A673 (cell line): Measurements from ENCODE around the gene OR5V1. TPM values are rescaled to one million over a fixed set of nuclear protein-coding genes. Genes with fewer than 3 reads are reported as not detected.
"Not testable (repeated sequence)": the region's sequence is repeated elsewhere in the genome, so short reads cannot be mapped to it uniquely, and the experiment has no call there.

ENCODE experiments used
- BruUV-seq: library from RNA; stranded (reverse); fragments of 400-500 nt; replicated peaks from 2 replicates; lab custom pipeline; 2021; lab: Mats Ljungman, UMichigan
- CTCF ChIA-PET: fragments of 300-600 bp; sonication (Branson Sonifier 250); formaldehyde crosslinking; loops from one replicate; lab custom pipeline; 2022; ENCODE audit warnings: antibody characterized with exemption; lab: Charles Lee
- POLR2A ChIA-PET: fragments of 300-600 bp; sonication (Branson Sonifier 250); formaldehyde crosslinking; loops from one replicate; lab custom pipeline; 2022; ENCODE audit warnings: antibody characterized with exemption; ENCODE audit not compliant: low non-redundant PET; lab: Charles Lee
- DNase-seq: peaks from one replicate; pipeline ENCODE4 v3.0.0-alpha.2; 2015; ENCODE audit warnings: low spot score
- H3K27ac ChIP-seq: fragments of 200-600 bp; sonication (generic); 2 replicates; pipeline ENCODE4 v1.5.1; 2016; ENCODE audit warnings: mixed run types, low read depth, mild to moderate bottlenecking, mixed read lengths, antibody characterized with exemption, low read length; ENCODE audit not compliant: poor library complexity, severe bottlenecking
- H3K27me3 ChIP-seq: fragments of 200-600 bp; sonication (generic); replicated peaks from 2 replicates; pipeline ENCODE4 v1.6.1; 2017; ENCODE audit warnings: mixed run types, low read depth, mild to moderate bottlenecking, mixed read lengths, antibody characterized with exemption, low read length; ENCODE audit not compliant: insufficient read depth, poor library complexity
- H3K36me3 ChIP-seq: fragments of 200-600 bp; sonication (generic); 2 replicates; pipeline ENCODE4 v1.6.1; 2016; ENCODE audit warnings: mixed run types, mild to moderate bottlenecking, mixed read lengths, antibody characterized with exemption, low read length; ENCODE audit not compliant: insufficient read depth, poor library complexity, severe bottlenecking
- H3K4me1 ChIP-seq: fragments of 200-600 bp; sonication (generic); 2 replicates; pipeline ENCODE4 v1.6.1; 2017; ENCODE audit warnings: mixed run types, mild to moderate bottlenecking, mixed read lengths, antibody characterized with exemption, low read length; ENCODE audit not compliant: insufficient read depth, poor library complexity, severe bottlenecking
- H3K4me3 ChIP-seq: fragments of 200-600 bp; sonication (generic); 2 replicates; pipeline ENCODE4 v1.5.1; 2016; ENCODE audit warnings: low read depth, mixed run types, mild to moderate bottlenecking, mixed read lengths, low read length; ENCODE audit not compliant: poor library complexity, severe bottlenecking
- H3K9me3 ChIP-seq: fragments of 200-600 bp; sonication (generic); 2 replicates; pipeline ENCODE4 v1.6.1; 2016; ENCODE audit warnings: mixed run types, low read depth, mild to moderate bottlenecking, mixed read lengths, antibody characterized with exemption, low read length; ENCODE audit not compliant: poor library complexity, severe bottlenecking
- CTCF ChIP-seq: fragments of 300-800, 200-600 bp; sonication (generic); conservative IDR thresholded peaks from 2 replicates; pipeline ENCODE4 v1.5.1; 2017; ENCODE audit warnings: low read depth, mild to moderate bottlenecking, antibody characterized with exemption, low read length, moderate library complexity, mixed read lengths
- EZH2 ChIP-seq: fragments of 200-600 bp; sonication (generic); IDR thresholded peaks from 2 replicates; pipeline ENCODE4 v1.6.1; 2017; ENCODE audit warnings: borderline replicate concordance, low read depth, mild to moderate bottlenecking, mixed read lengths, antibody characterized with exemption, low read length; ENCODE audit not compliant: poor library complexity, severe bottlenecking
- intact Hi-C: fragments of 100-400 bp; cut with micrococcal nuclease; formaldehyde crosslinking; loops from one replicate; pipeline ENCODE4 v1.10.0; 2022; ENCODE audit not compliant: unreplicated experiment
- total RNA-seq: library from RNA; stranded (reverse); gene quantifications from 2 replicates; pipeline ENCODE4 v1.2.3, GENCODE V29; 2021

Gene OR5V1
- total RNA-seq, 1 experiment from 2014 or later: not detected

- no peaks in the 10 kb centered on the region for H3K4me1 ChIP-seq
- H3K4me3 ChIP-seq: no peak overlapping the region
- no peak for DNase-seq
- ChIA-PET POLR2A (no interaction called here), CTCF (no interaction called here)
- no TSS peak for BruUV-seq
- no peaks in the 10 kb centered on the region for H3K9me3 ChIP-seq
- intact Hi-C loops: no loop called here
- no peaks in the 10 kb centered on the region for H3K36me3 ChIP-seq
- H3K27ac ChIP-seq: no peak overlapping the region
- peaks cover 9% of the 10 kb centered on the region for H3K27me3 ChIP-seq
- TF ChIP-seq EZH2 (no peak), CTCF (no peak)
Observed at GRCh38 chr6:29354980-29355379, 13.7 kb downstream of the OR5V1 start.

- BruUV-seq, CTCF ChIA-PET, H3K4me1 ChIP-seq, intact Hi-C loops, H3K27me3 ChIP-seq, H3K27ac ChIP-seq, POLR2A ChIA-PET, DNase-seq, H3K9me3 ChIP-seq, H3K4me3 ChIP-seq, H3K36me3 ChIP-seq: not testable (repeated sequence)
Observed at GRCh38 chr6:29349348-29349747, 19.3 kb downstream of the OR5V1 start.

GRCh38 chr6:29345380-29345779 is 23.3 kb downstream of the OR5V1 start:
- BruUV-seq: no TSS peak
- no peak for DNase-seq
- ChIA-PET CTCF (no interaction called here), POLR2A (interaction anchor here (0.7 kb wide), 1 partner anchor 172 kb away, joined by 5 read pairs; no protein-coding TSS in a partner anchor)
- Histone ChIP-seq H3K27ac (no peak overlapping the region), H3K27me3 (peaks cover 9% of the 10 kb centered on the region), H3K36me3 (no peaks in the 10 kb centered on the region), H3K4me3 (no peak overlapping the region), H3K9me3 (no peaks in the 10 kb centered on the region), H3K4me1 (no peaks in the 10 kb centered on the region)
- TF ChIP-seq EZH2 (no peak), CTCF (no peak)
- intact Hi-C loops: no loop called here

- TF ChIP-seq CTCF: no peak
- no peak for TF ChIP-seq EZH2
- H3K4me3 ChIP-seq: no peak overlapping the region
- ChIA-PET POLR2A (no interaction called here), CTCF (no interaction called here)
- peaks cover 11% of the 10 kb centered on the region for H3K27me3 ChIP-seq
- no peak overlapping the region for H3K27ac ChIP-seq
- no peak for DNase-seq
- intact Hi-C loops: no loop called here
- no peaks in the 10 kb centered on the region for H3K4me1 ChIP-seq
- BruUV-seq: no TSS peak
- no peaks in the 10 kb centered on the region for H3K9me3 ChIP-seq
- H3K36me3 ChIP-seq: no peaks in the 10 kb centered on the region
Observed at GRCh38 chr6:29336269-29336668, 32.4 kb downstream of the OR5V1 start.
